WTC11 (cell line): ENCODE data around the gene SLC16A9. TPM values are rescaled to one million over a fixed set of nuclear protein-coding genes. Genes with fewer than 3 reads are reported as not detected.

Source experiments
- ATAC-seq: fragments of 200-7000 bp; cut with Tn5 transposase; 2 replicates; pipeline ENCODE4 v1.10.0; 2021; ENCODE audit warnings: mild to moderate bottlenecking, moderate library complexity
- CTCF ChIA-PET: fragments of 300-600 bp; sonication (Branson Sonifier 250); formaldehyde crosslinking; loops from one replicate; lab custom pipeline; 2021; ENCODE audit warnings: antibody characterized with exemption; lab: Charles Lee
- POLR2A ChIA-PET: fragments of 350-600 bp; sonication (Branson Sonifier 250); formaldehyde crosslinking; loops from one replicate; lab custom pipeline; 2021; ENCODE audit warnings: antibody characterized with exemption; lab: Charles Lee
- DNase-seq: peaks from one replicate; pipeline ENCODE4 v3.0.0; 2021; ENCODE audit warnings: low spot score
- H3K27ac Mint-ChIP-seq: 2 replicates; pipeline ENCODE4 v1.8.0; 2021; ENCODE audit warnings: mixed read lengths
- H3K27me3 Mint-ChIP-seq: 2 replicates; pipeline ENCODE4 v1.8.0; 2021; ENCODE audit warnings: low read depth, mild to moderate bottlenecking, moderate library complexity, mixed read lengths
- H3K36me3 Mint-ChIP-seq: 2 replicates; pipeline ENCODE4 v1.8.0; 2021; ENCODE audit warnings: mixed read lengths
- H3K4me1 Mint-ChIP-seq: 2 replicates; pipeline ENCODE4 v1.8.0; 2022; ENCODE audit warnings: mixed read lengths
- H3K4me3 Mint-ChIP-seq: 2 replicates; pipeline ENCODE4 v1.8.0; 2021; ENCODE audit warnings: mild to moderate bottlenecking, moderate library complexity, mixed read lengths
- H3K9me3 Mint-ChIP-seq: 2 replicates; pipeline ENCODE4 v1.8.0; 2021; ENCODE audit warnings: mixed read lengths
- ATF2 ChIP-seq: sonication (generic); formaldehyde crosslinking; IDR thresholded peaks from 2 replicates; pipeline ENCODE4 v1.8.1; 2022; ENCODE audit warnings: low read depth, missing genetic modification reagents, borderline replicate concordance
- ESRRA ChIP-seq: sonication (generic); formaldehyde crosslinking; IDR thresholded peaks from 2 replicates; pipeline ENCODE4 v1.8.1; 2022; ENCODE audit warnings: mild to moderate bottlenecking, missing genetic modification reagents, borderline replicate concordance
- FOXJ3 ChIP-seq: sonication (generic); formaldehyde crosslinking; IDR thresholded peaks from 2 replicates; pipeline ENCODE4 v1.9.0; 2021; ENCODE audit warnings: missing genetic modification reagents, mild to moderate bottlenecking, borderline replicate concordance
- HMGXB4 ChIP-seq: sonication (generic); formaldehyde crosslinking; IDR thresholded peaks from 2 replicates; pipeline ENCODE4 v1.8.1; 2023; ENCODE audit warnings: mild to moderate bottlenecking, moderate library complexity, missing genetic modification reagents
- JAZF1 ChIP-seq: fragments of 250-450 bp; sonication (Bioruptor Pico); IDR thresholded peaks from 2 replicates; pipeline ENCODE4 v1.9.0; 2021; ENCODE audit warnings: moderate library complexity, mild to moderate bottlenecking, inconsistent platforms
- MLX ChIP-seq: sonication (generic); formaldehyde crosslinking; IDR thresholded peaks from 2 replicates; pipeline ENCODE4 v1.8.1; 2023; ENCODE audit warnings: mild to moderate bottlenecking, missing genetic modification reagents, moderate library complexity
- PREB ChIP-seq: sonication (generic); formaldehyde crosslinking; IDR thresholded peaks from 2 replicates; pipeline ENCODE4 v1.8.1; 2022; ENCODE audit warnings: mild to moderate bottlenecking, missing genetic modification reagents, moderate library complexity, borderline replicate concordance
- RELA ChIP-seq: sonication (generic); formaldehyde crosslinking; IDR thresholded peaks from 2 replicates; pipeline ENCODE4 v1.8.1; 2022; ENCODE audit warnings: missing genetic modification reagents, mild to moderate bottlenecking, borderline replicate concordance
- RORB ChIP-seq: fragments of 250-450 bp; sonication (Bioruptor Pico); IDR thresholded peaks from 2 replicates; pipeline ENCODE4 v1.9.0; 2021; ENCODE audit warnings: mild to moderate bottlenecking
- TCF7 ChIP-seq: sonication (generic); formaldehyde crosslinking; IDR thresholded peaks from 2 replicates; pipeline ENCODE4 v1.8.0; 2022; ENCODE audit warnings: mild to moderate bottlenecking, low read depth, missing genetic modification reagents, moderate library complexity
- TEAD4 ChIP-seq: sonication (generic); formaldehyde crosslinking; IDR thresholded peaks from 2 replicates; pipeline ENCODE4 v1.8.0; 2022; ENCODE audit warnings: mild to moderate bottlenecking, missing genetic modification reagents
- USF2 ChIP-seq: sonication (generic); formaldehyde crosslinking; IDR thresholded peaks from 2 replicates; pipeline ENCODE4 v1.8.1; 2023; ENCODE audit warnings: mild to moderate bottlenecking, missing genetic modification reagents, moderate library complexity
- ZNF232 ChIP-seq: sonication (generic); formaldehyde crosslinking; IDR thresholded peaks from 2 replicates; pipeline ENCODE4 v1.8.0; 2022; ENCODE audit warnings: mild to moderate bottlenecking, missing genetic modification reagents
- ZNF317 ChIP-seq: sonication (generic); formaldehyde crosslinking; IDR thresholded peaks from 2 replicates; pipeline ENCODE4 v1.8.1; 2023; ENCODE audit warnings: low read depth, mild to moderate bottlenecking, moderate library complexity, missing genetic modification reagents, borderline replicate concordance
- ZNF396 ChIP-seq: fragments of 250-450 bp; sonication (Bioruptor Pico); IDR thresholded peaks from 2 replicates; pipeline ENCODE4 v1.8.0; 2021; ENCODE audit warnings: mild to moderate bottlenecking, moderate library complexity, borderline replicate concordance
- ZNF532 ChIP-seq: fragments of 250-450 bp; sonication (Bioruptor Pico); IDR thresholded peaks from 2 replicates; pipeline ENCODE4 v1.9.0; 2021; ENCODE audit warnings: mild to moderate bottlenecking, borderline replicate concordance
- total RNA-seq: library from RNA; stranded (reverse); gene quantifications from 3 replicates; pipeline ENCODE4 v1.2.3, GENCODE V29; 2021

The SLC16A9 gene
- total RNA-seq, 1 experiment from 2014 or later = 4.0 TPM

- no peaks in the 10 kb centered on the region; the same call in 1 of the 2 replicates for H3K27me3 Mint-ChIP-seq
- TF ChIP-seq ZNF232 (CRISPR knock-in tag) (no peak), ATF2 (CRISPR knock-in tag) (no peak), MLX (CRISPR knock-in tag) (no peak), JAZF1 (CRISPR knock-in tag) (no peak), ZNF317 (CRISPR knock-in tag) (no peak), ZNF396 (CRISPR knock-in tag) (no peak), ESRRA (CRISPR knock-in tag) (no peak), PREB (CRISPR knock-in tag) (no peak), USF2 (no peak), HMGXB4 (CRISPR knock-in tag) (no peak), RORB (CRISPR knock-in tag) (no peak), TCF7 (CRISPR knock-in tag) (no peak), RELA (CRISPR knock-in tag) (no peak), TEAD4 (CRISPR knock-in tag) (no peak), FOXJ3 (CRISPR knock-in tag) (no peak), ZNF532 (no peak)
- H3K4me3 Mint-ChIP-seq = no peak overlapping the region
- peaks cover 5% of the 10 kb centered on the region for H3K9me3 Mint-ChIP-seq
- ChIA-PET CTCF (interaction anchor here (0.9 kb wide), 1 partner anchor 123 kb away, joined by 3 read pairs; no protein-coding TSS in a partner anchor), POLR2A (no interaction called here)
- no peak for DNase-seq
- no peak for ATAC-seq
- peaks cover 9% of the 10 kb centered on the region for H3K36me3 Mint-ChIP-seq
- H3K27ac Mint-ChIP-seq = no peak overlapping the region
- H3K4me1 Mint-ChIP-seq = no peaks in the 10 kb centered on the region
Observed at GRCh38 chr10:59748834-59749233, 39.2 kb upstream of the SLC16A9 start.
